K562 (cell line): ENCODE data around the gene CD37. TPM values are rescaled to one million over a fixed set of nuclear protein-coding genes. Genes with fewer than 3 reads are reported as not detected.

Experiments
- ARHGAP35 ChIP-seq: fragments of 450-650 bp; IDR thresholded peaks from 2 replicates; pipeline ENCODE4 v1.6.1; 2018; ENCODE audit not compliant: partially characterized antibody
- ATF6 ChIP-seq: sonication (generic); formaldehyde crosslinking; IDR thresholded peaks from 2 replicates; pipeline ENCODE4 v1.4.0; 2020; ENCODE audit warnings: mild to moderate bottlenecking, missing genetic modification reagents
- CBX1 ChIP-seq: sonication (generic); IDR thresholded peaks from 2 replicates; pipeline ENCODE4 v1.6.1; 2016; ENCODE audit warnings: antibody characterized with exemption, low read depth, mild to moderate bottlenecking
- CBX3 ChIP-seq, 2 experiments: IDR thresholded peaks; 1 replicate in 1 of 2; 2 replicates in 1 of 2; pipeline ENCODE4 v1.6.1; 2012; ENCODE audit warnings: inconsistent platforms in 2 of 2, low read length in 2 of 2, borderline replicate concordance in 1 of 2, control low read depth in 1 of 2
- CHCHD3 ChIP-seq: fragments of 250-450 bp; sonication (Bioruptor Pico); IDR thresholded peaks from 2 replicates; pipeline ENCODE4 v2.1.2; 2022; ENCODE audit warnings: mild to moderate bottlenecking
- HIVEP1 ChIP-seq: fragments of 250-450 bp; sonication (Bioruptor Pico); IDR thresholded peaks from 2 replicates; pipeline ENCODE4 v1.4.0; 2020; ENCODE audit warnings: mild to moderate bottlenecking
- HMG20A ChIP-seq: fragments of 450-650 bp; formaldehyde crosslinking; conservative IDR thresholded peaks from 2 replicates; pipeline ENCODE4 v1.4.0; 2020; ENCODE audit warnings: mild to moderate bottlenecking, mixed read lengths
- MYC ChIP-seq, 2 experiments: fragments of 250-450 bp in 1 of 2; sonication (Bioruptor Pico) in 1 of 2; IDR thresholded peaks; 2 replicates each; pipeline versions ENCODE4 v1.5.1 to v1.6.1; 2012 to 2021; ENCODE audit warnings: low read depth in 2 of 2, borderline replicate concordance in 1 of 2, improper control_type of control experiment in 1 of 2, low read length in 1 of 2, mild to moderate bottlenecking in 1 of 2, moderate library complexity in 1 of 2
- PCBP1 ChIP-seq: fragments of 200-400 bp; formaldehyde crosslinking; IDR thresholded peaks from 2 replicates; pipeline ENCODE4 v1.6.1; 2018; ENCODE audit warnings: mild to moderate bottlenecking, low read depth, low read length; ENCODE audit not compliant: poor library complexity, severe bottlenecking
- SAP30 ChIP-seq: fragments of 200-600 bp; sonication (generic); IDR thresholded peaks from 2 replicates; pipeline ENCODE4 v1.6.1; 2012; ENCODE audit warnings: borderline replicate concordance, low read depth, mild to moderate bottlenecking, moderate library complexity, low read length, control low read depth, inconsistent platforms; ENCODE audit not compliant: insufficient read depth, poor library complexity, severe bottlenecking
- SRSF1 ChIP-seq: fragments of 200-400 bp; formaldehyde crosslinking; IDR thresholded peaks from 2 replicates; pipeline ENCODE4 v1.6.1; 2017; ENCODE audit warnings: mild to moderate bottlenecking, low read depth, low read length, moderate library complexity
- THRA ChIP-seq: fragments of 450-650 bp; IDR thresholded peaks from 2 replicates; pipeline ENCODE4 v1.6.1; 2017; ENCODE audit warnings: mild to moderate bottlenecking, moderate library complexity
- TRIM24 ChIP-seq, 2 experiments: fragments of 450-650 bp; IDR thresholded peaks; 2 replicates each; pipeline ENCODE4 v1.6.1; 2016
- U2AF1 ChIP-seq: fragments of 200-400 bp; formaldehyde crosslinking; optimal IDR thresholded peaks from 2 replicates; pipeline ENCODE3; 2017; ENCODE audit warnings: mild to moderate bottlenecking, low read depth, low read length, moderate library complexity
- XRCC5 ChIP-seq: fragments of 200-400 bp; formaldehyde crosslinking; IDR thresholded peaks from 2 replicates; pipeline ENCODE4 v1.6.1; 2017; ENCODE audit warnings: low read depth, mild to moderate bottlenecking, low read length
- ZBTB8A ChIP-seq: fragments of 450-650 bp; IDR thresholded peaks from 2 replicates; pipeline ENCODE4 v1.6.1; 2018; ENCODE audit warnings: mild to moderate bottlenecking, moderate library complexity; ENCODE audit not compliant: partially characterized antibody
- ZNF146 ChIP-seq: IDR thresholded peaks from one replicate; pipeline ENCODE4 v1.6.1; 2018; ENCODE audit warnings: missing compliant biosample characterization; ENCODE audit not compliant: unreplicated experiment
- polyA plus RNA-seq, 8 experiments: library from polyadenylated mRNA; depleted of rRNA in 4 of 8; stranded (reverse) in 5 of 8; unstranded in 3 of 8; fragments of >200 nt; fragmentation: Nextera tagmentation in 2 of 8; fragmentation: Illumina TruSeq in 1 of 8; extraction: Ambion mirVana in 2 of 8; extraction: Trizol in 1 of 8; gene quantifications; 2 replicates each; pipeline versions ENCODE4 v1.2.1 to v1.2.3, GENCODE V29; 2011 to 2014; ENCODE audit warnings: inconsistent platforms in 1 of 8, missing spikeins in 1 of 8
- total RNA-seq, 7 experiments: library from RNA; depleted of rRNA in 6 of 7; stranded (reverse); fragments of >200 nt in 6 of 7; fragmentation: Illumina TruSeq in 2 of 7; extraction: Trizol in 2 of 7; gene quantifications; 2 replicates each; pipeline versions ENCODE4 v1.2.1 to v1.2.3, GENCODE V29; 2011 to 2021; ENCODE audit warnings: low replicate concordance in 1 of 7
- TF ChIP-seq, protein P1 (sequence below): fragments of 250-450 bp; sonication (Bioruptor Pico); IDR thresholded peaks from 2 replicates; pipeline ENCODE4 v1.4.0; 2020; ENCODE audit warnings: mild to moderate bottlenecking, moderate library complexity
- TF ChIP-seq, protein P2 (sequence below): fragments of 250-450 bp; sonication (Bioruptor Pico); IDR thresholded peaks from 2 replicates; pipeline ENCODE4 v1.4.0; 2020; ENCODE audit warnings: borderline replicate concordance

CD37 gene
- total and polyA plus RNA-seq, 9 of the 15 experiments (the other 6 are each of a cell fraction or from before 2014, with no cell fraction given): 2.5 to 19.0 (median 7.4) TPM

DNA sequence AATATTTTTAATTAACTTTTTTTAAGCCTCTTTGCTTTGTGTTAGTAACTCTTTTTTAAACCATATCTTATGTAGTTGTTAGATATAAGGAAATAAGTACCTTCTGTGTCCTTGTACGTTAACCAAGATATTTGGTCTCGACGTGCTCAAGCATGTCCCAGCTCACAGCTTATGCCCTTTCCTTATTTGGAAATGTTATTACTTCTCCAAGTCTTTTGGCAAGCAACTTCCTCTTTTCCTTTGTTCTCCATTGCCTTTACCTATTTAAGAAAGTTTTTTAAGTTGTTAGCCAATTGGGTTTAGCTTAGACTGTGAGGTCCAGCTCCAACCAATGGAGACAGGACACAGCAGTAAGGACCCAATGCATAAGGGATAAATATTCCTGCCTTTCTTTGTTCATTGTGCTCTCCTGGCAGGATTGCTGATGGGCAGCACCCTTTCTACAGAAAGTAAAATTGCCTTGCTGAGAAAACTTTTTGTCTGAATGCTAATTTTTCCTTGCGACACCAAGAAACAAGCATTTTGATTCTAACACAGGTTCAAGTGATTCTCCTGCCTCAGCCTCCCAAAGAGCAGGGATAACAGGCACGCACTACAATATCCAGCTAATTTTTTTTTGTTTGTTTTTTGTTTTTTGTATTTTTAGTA is 33.6 kb downstream of the CD37 start (continued):
- TF ChIP-seq ZNF146 (no peak), CBX1 (peak; percentile 87; the same call in 1 of the 2 replicates), SRSF1 (no peak), THRA (no peak), CBX3 (IDR thresholded peaks at IDR 0.05; ENCODE audit: borderline replicate concordance in 1 of 2, low read length in 2 of 2) (peak in 1 of 2 experiments; percentile 99; a peak in 2 of 3 replicates), U2AF1 (no peak), CHCHD3 (CRISPR knock-in tag) (no peak), ATF6 (no peak), TRIM24 (IDR thresholded peaks at IDR 0.05) (peak; percentile 44 to 85; a peak in 3 of 4 replicates), HMG20A (CRISPR knock-in tag) (no peak), SAP30 (no peak), ARHGAP35 (no peak), HIVEP1 (CRISPR knock-in tag) (no peak), MYC (IDR thresholded peaks at IDR 0.05; ENCODE audit: low read depth, low read length) (no peak), MYC (CRISPR knock-in tag; IDR thresholded peaks at IDR 0.05; ENCODE audit: borderline replicate concordance, low read depth) (no peak), XRCC5 (no peak), ZBTB8A (no peak), PCBP1 (no peak)
- TF ChIP-seq, protein P1, sequence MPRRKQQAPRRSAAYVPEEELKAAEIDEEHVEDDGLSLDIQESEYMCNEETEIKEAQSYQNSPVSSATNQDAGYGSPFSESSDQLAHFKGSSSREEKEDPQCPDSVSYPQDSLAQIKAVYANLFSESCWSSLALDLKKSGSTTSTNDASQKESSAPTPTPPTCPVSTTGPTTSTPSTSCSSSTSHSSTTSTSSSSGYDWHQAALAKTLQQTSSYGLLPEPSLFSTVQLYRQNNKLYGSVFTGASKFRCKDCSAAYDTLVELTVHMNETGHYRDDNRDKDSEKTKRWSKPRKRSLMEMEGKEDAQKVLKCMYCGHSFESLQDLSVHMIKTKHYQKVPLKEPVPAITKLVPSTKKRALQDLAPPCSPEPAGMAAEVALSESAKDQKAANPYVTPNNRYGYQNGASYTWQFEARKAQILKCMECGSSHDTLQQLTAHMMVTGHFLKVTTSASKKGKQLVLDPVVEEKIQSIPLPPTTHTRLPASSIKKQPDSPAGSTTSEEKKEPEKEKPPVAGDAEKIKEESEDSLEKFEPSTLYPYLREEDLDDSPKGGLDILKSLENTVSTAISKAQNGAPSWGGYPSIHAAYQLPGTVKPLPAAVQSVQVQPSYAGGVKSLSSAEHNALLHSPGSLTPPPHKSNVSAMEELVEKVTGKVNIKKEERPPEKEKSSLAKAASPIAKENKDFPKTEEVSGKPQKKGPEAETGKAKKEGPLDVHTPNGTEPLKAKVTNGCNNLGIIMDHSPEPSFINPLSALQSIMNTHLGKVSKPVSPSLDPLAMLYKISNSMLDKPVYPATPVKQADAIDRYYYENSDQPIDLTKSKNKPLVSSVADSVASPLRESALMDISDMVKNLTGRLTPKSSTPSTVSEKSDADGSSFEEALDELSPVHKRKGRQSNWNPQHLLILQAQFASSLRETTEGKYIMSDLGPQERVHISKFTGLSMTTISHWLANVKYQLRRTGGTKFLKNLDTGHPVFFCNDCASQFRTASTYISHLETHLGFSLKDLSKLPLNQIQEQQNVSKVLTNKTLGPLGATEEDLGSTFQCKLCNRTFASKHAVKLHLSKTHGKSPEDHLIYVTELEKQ (CRISPR knock-in tag): no peak
- TF ChIP-seq, protein P2, sequence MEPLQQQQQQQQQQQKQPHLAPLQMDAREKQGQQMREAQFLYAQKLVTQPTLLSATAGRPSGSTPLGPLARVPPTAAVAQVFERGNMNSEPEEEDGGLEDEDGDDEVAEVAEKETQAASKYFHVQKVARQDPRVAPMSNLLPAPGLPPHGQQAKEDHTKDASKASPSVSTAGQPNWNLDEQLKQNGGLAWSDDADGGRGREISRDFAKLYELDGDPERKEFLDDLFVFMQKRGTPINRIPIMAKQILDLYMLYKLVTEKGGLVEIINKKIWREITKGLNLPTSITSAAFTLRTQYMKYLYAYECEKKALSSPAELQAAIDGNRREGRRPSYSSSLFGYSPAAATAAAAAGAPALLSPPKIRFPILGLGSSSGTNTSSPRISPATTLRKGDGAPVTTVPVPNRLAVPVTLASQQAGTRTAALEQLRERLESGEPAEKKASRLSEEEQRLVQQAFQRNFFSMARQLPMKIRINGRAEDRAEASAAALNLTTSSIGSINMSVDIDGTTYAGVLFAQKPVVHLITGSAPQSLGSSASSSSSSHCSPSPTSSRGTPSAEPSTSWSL: no peak
